Parathyroid adenoma (tissue), 2 donors: ENCODE results near the gene TNPO3.
A peak's percentile ranks its signal among the peaks of the same experiment; 100 is the strongest.

Experiments
- H2AFZ ChIP-seq: fragments of 300-600 bp; sonication (generic); one replicate; pipeline ENCODE4 v1.7.0; 2017; ENCODE audit warnings: antibody characterized with exemption, mild to moderate bottlenecking
- H3K27ac ChIP-seq: fragments of 300-600 bp; sonication (generic); one replicate; pipeline ENCODE4 v1.7.0; 2017
- H3K27me3 ChIP-seq: fragments of 300-600 bp; sonication (generic); one replicate; pipeline ENCODE4 v1.7.0; 2017; ENCODE audit warnings: low read length; ENCODE audit not compliant: control insufficient read depth, insufficient read depth
- H3K36me3 ChIP-seq: fragments of 300-600 bp; sonication (generic); one replicate; pipeline ENCODE4 v1.7.0; 2017; ENCODE audit warnings: low read length; ENCODE audit not compliant: control insufficient read depth, insufficient read depth
- H3K4me1 ChIP-seq: fragments of 300-600 bp; sonication (generic); one replicate; pipeline ENCODE4 v1.7.0; 2017; ENCODE audit warnings: control low read depth
- H3K4me2 ChIP-seq: fragments of 300-600 bp; sonication (generic); one replicate; pipeline ENCODE4 v1.7.0; 2017; ENCODE audit warnings: low read length
- H3K4me3 ChIP-seq: fragments of 300-600 bp; sonication (generic); one replicate; pipeline ENCODE4 v1.7.0; 2017; ENCODE audit warnings: low read depth, low read length
- H3K79me2 ChIP-seq: fragments of 300-600 bp; sonication (generic); one replicate; pipeline ENCODE4 v1.7.0; 2017; ENCODE audit warnings: control low read depth
- H3K9ac ChIP-seq: fragments of 300-600 bp; sonication (generic); one replicate; pipeline ENCODE4 v1.7.0; 2017; ENCODE audit warnings: mild to moderate bottlenecking
- H3K9me3 ChIP-seq: fragments of 300-600 bp; sonication (generic); one replicate; pipeline ENCODE4 v1.7.0; 2017; ENCODE audit warnings: low read length; ENCODE audit not compliant: control insufficient read depth
- TF ChIP-seq, protein P1 (sequence below): fragments of 300-600 bp; sonication (generic); IDR thresholded peaks from one replicate; pipeline ENCODE4 v1.7.0; 2017; ENCODE audit warnings: antibody characterized with exemption, mild to moderate bottlenecking
- donor health status: primary hyperparathyroidism.

Gene TNPO3

DNA sequence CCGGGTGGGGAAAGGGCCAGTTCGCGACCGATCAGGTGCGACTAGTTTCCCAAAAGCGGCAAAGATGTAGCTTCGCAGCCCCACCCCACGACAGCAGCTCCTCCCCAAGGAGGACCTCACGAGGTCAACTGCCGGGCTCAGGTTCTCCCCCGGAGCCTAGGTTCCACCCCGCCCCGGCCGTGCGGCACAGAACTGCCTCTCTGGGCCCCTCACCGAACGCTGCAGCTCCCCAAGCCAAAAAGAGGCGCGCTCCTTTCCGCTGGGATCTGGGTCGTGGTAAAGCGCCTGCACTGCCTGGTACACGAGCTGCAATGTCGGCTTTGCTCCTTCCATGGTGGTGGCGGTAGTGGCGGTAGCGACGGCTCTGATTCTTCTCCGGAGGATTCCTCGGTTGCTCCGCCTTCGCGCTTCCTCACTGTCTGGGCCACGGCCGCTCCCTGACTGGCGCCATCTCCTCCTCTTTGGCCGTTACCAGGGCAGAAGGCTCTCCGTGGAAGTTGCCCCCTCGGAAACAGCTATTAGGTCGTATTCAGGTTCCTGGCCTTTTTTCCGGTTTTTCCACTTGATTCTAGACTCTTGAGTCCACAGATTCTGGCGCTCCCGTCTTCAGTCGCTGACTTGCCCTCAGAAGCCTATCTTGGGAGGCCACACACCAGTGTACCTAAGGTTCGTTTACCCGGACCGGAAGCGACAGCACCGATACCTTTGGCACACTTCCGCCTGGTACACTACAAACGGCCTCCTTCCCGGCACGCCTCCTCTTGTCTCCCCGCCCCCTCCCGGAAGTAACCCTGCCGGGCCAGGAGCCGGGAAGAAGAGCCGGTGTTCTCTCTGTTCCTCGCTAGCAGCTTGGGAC is at the start of gene TNPO3:
TNPO3 (minus strand) TSS at position 674 of the 856 bp plus-strand sequence; CDS start at position 333, 341 bp downstream.
- Histone ChIP-seq H3K9me3 (no peaks in the 10 kb centered on the region), H3K9ac (peak within 1 kb of the TSS; percentile 62), H3K27me3 (no peaks in the 10 kb centered on the region), H3K36me3 (no peaks in the 10 kb centered on the region), H3K4me1 (peaks cover 4% of the 10 kb centered on the region), H2AFZ (peak within 1 kb of the TSS; percentile 83), H3K79me2 (peaks cover 29% of the 10 kb centered on the region), H3K4me3 (peak within 1 kb of the TSS; percentile 94), H3K4me2 (peak within 1 kb of the TSS; percentile 86), H3K27ac (peak within 1 kb of the TSS; percentile 99)
- TF ChIP-seq, protein P1, sequence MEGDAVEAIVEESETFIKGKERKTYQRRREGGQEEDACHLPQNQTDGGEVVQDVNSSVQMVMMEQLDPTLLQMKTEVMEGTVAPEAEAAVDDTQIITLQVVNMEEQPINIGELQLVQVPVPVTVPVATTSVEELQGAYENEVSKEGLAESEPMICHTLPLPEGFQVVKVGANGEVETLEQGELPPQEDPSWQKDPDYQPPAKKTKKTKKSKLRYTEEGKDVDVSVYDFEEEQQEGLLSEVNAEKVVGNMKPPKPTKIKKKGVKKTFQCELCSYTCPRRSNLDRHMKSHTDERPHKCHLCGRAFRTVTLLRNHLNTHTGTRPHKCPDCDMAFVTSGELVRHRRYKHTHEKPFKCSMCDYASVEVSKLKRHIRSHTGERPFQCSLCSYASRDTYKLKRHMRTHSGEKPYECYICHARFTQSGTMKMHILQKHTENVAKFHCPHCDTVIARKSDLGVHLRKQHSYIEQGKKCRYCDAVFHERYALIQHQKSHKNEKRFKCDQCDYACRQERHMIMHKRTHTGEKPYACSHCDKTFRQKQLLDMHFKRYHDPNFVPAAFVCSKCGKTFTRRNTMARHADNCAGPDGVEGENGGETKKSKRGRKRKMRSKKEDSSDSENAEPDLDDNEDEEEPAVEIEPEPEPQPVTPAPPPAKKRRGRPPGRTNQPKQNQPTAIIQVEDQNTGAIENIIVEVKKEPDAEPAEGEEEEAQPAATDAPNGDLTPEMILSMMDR: no peak

DNA sequence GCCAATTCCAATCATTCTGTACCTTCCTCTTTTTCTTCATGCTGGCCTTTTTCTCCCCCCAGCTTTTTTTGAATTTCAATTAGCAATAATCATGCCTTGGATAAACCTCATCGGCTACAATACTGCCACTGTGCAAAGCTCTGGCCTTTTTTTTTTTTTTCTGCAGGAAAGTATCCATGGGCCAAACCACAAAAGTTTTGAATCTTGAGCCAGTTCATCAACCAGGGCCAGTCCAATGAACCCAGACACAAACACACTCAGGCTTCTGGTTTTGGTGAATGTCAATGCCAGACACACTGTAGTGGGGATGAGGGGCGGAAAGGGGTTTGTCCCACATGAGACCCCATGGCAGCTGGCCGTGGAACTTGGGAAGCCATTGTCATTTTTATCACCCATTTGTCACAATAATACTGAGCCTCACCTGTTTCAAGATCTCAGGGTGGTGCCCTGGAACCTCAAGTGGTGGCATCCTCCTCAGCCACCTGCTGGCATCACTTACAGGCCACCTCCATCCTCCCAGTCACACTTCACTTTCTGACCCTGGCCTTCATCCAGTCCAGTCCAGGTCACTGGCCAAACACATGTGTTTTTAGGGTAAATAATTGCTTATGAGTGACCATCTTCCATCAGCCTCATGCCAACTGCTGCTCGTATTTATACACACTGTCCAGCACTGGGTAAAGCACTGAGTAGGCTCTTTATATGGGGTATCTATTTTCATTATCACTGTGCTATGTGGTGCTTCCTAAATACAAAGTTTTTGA is 48.8 kb upstream of the TNPO3 start:
- H3K27me3 ChIP-seq: no peaks in the 10 kb centered on the region

DNA sequence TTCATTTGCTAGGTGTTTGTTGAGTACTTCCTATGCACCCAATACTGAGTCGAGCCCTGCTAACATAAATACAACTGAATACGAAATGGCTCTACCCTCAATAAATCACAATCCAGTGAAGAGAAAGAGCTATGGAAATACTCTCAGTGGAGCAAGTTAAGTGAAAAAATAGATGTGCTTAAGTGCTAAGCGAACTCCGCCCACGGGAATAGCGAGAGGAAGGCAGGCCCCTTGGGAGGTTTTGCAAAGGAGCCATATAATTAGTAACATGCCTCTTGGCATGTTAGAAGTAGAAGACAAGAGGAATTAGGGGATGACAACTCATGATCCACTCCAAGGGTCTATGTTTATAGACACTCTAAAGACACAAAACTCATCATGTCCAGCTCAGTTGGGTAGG is 46.8 kb upstream of the TNPO3 start:
- Histone ChIP-seq H3K79me2 (no peaks in the 10 kb centered on the region), H3K9ac (no peak overlapping the region), H3K36me3 (no peaks in the 10 kb centered on the region), H2AFZ (peak overlapping the region; percentile 34), H3K9me3 (no peaks in the 10 kb centered on the region), H3K4me3 (no peak overlapping the region), H3K4me1 (peaks cover 21% of the 10 kb centered on the region), H3K27ac (peak overlapping the region; percentile 84), H3K4me2 (no peak overlapping the region), H3K27me3 (no peaks in the 10 kb centered on the region)
- TF ChIP-seq, protein P1: no peak

More for the DNA sequence above, 48.8 kb upstream of the TNPO3 start:
- Histone ChIP-seq H3K4me3 (no peak overlapping the region), H3K36me3 (no peaks in the 10 kb centered on the region), H3K4me2 (no peak overlapping the region), H3K9me3 (no peaks in the 10 kb centered on the region), H3K9ac (no peak overlapping the region), H3K4me1 (peaks cover 21% of the 10 kb centered on the region), H3K27ac (no peak overlapping the region), H2AFZ (peak overlapping the region; percentile 82), H3K79me2 (no peaks in the 10 kb centered on the region)
- TF ChIP-seq, protein P1: no peak

DNA sequence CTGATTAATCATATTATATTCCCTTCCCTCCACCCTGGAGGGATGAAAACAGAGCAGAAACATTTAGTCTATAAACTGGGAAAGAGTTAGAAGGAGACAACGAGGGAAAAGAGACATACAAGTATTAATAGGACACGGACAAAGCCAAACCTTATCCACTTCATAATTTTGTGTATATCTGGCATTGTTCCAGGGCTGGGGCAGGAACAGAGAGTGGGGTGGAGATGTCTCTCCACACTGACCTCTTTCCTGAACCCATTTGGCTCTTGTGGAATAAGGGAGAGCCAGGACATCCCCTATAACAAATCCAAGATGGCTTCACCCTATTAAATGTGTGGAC is 45.9 kb upstream of the TNPO3 start:
- Histone ChIP-seq H3K9me3 (no peaks in the 10 kb centered on the region), H3K79me2 (no peaks in the 10 kb centered on the region), H3K27me3 (no peaks in the 10 kb centered on the region), H3K9ac (no peak overlapping the region), H2AFZ (peak overlapping the region; percentile 44), H3K36me3 (no peaks in the 10 kb centered on the region), H3K27ac (no peak overlapping the region), H3K4me3 (no peak overlapping the region), H3K4me2 (no peak overlapping the region), H3K4me1 (peaks cover 21% of the 10 kb centered on the region)
- TF ChIP-seq, protein P1: no peak
